ENCODE data around the gene CCNY. TPM values are rescaled to one million over a fixed set of nuclear protein-coding genes. Genes with fewer than 3 reads are reported as not detected.

CCNY gene
- total RNA-seq, 1 experiment from 2014 or later: 51.9 TPM

DNA sequence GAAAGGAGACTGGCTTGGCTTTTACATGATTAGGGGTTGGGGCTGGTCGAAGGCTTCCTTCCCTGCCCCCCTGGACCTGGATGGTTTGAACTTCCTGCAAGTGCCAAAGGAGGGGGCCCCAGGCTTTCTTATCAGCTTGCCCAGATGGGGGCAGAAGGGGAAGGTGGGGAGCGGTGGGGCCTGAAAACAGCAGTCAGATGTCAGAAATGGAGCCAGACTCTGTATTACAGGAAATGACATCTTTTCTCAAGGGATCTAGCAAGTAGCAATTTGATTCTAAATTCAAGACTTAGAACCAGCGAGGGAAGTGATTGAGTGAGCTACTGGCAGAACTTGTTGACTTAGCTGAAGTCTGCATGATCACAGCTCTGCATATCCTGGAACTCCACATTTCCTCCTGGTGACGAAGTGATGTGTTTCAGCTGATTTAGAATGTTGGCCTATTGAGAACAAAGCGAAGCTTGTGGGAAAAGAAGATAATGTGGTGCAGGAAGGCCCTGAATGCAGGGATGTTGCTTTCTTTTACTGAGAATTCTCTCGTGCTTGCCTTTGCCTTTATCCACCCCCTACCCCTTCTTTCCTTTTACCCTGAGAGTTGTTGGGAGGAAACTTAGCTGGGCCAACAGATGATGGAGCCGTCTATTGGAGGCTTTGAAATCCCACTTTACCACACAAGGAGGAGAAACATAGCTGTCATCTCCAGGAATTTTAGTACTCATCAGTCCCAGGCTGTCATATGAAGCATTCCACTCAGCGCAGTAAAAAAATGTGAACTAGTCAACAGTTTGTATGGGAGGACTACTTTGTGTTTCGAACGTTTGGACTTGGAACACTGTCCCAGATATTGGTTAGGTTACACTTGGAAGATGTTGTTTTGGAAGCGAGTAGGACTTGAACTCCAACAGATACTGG is 43.2 kb downstream of the CCNY start:
- TF ChIP-seq REST (IDR thresholded peaks at IDR 0.05; ENCODE audit: insufficient read depth in 1 of 2, low read depth in 2 of 2, low read length in 1 of 2): no peak
- no peak for TF ChIP-seq CTCF (IDR thresholded peaks at IDR 0.05)
- no peak for TF ChIP-seq TCF7L2 (IDR thresholded peaks at IDR 0.05; ENCODE audit: low read depth, low read length)
- no peak for TF ChIP-seq POLR2AphosphoS5 (IDR thresholded peaks at IDR 0.05; ENCODE audit: low read depth, low read length)
- intact Hi-C loops (cut with micrococcal nuclease; ENCODE audit: unreplicated experiment) (no loop called here), in situ Hi-C loops (cut with HindIII; ENCODE audit: low pct_unique_long_range_greater_than_20kb, low sequenced_read_pairs) (no loop called here)
- BruUV-seq (replicated peaks): no TSS peak
- Histone ChIP-seq H3K36me3 (ENCODE audit: control insufficient read depth, insufficient read depth, low read length) (no peaks in the 10 kb centered on the region), H3K27ac (ENCODE audit: low read length) (no peak overlapping the region), H3K27me3 (ENCODE audit: control insufficient read depth, insufficient read depth, low read length) (no peaks in the 10 kb centered on the region), H3K9me3 (ENCODE audit: control insufficient read depth, insufficient read depth, low read depth, low read length) (no peaks in the 10 kb centered on the region), H3K4me3 (ENCODE audit: low read depth in 2 of 2, low read length in 2 of 2) (no peak overlapping the region), H3K4me1 (ENCODE audit: control insufficient read depth, insufficient read depth, low read length) (no peaks in the 10 kb centered on the region)
- no peak for DNase-seq (ENCODE audit: low read depth, low spot score)
- CTCF ChIA-PET: no interaction called here
- POLR2A ChIA-PET: no interaction called here
- no peak for ATAC-seq

GRCh38 chr10:35382096-35382495 is 45.8 kb downstream of the CCNY start:
- in situ Hi-C loops (cut with HindIII; ENCODE audit: low pct_unique_long_range_greater_than_20kb, low sequenced_read_pairs): no loop called here
- no peak overlapping the region for H3K27ac ChIP-seq (ENCODE audit: low read length)
- ChIA-PET POLR2A (no interaction called here), CTCF (no interaction called here)
- no TSS peak for BruUV-seq (replicated peaks)
- TF ChIP-seq REST (IDR thresholded peaks at IDR 0.05; ENCODE audit: insufficient read depth in 1 of 2, low read depth in 2 of 2, low read length in 1 of 2) (no peak), POLR2AphosphoS5 (IDR thresholded peaks at IDR 0.05; ENCODE audit: low read depth, low read length) (no peak), CTCF (IDR thresholded peaks at IDR 0.05) (no peak), TCF7L2 (IDR thresholded peaks at IDR 0.05; ENCODE audit: low read depth, low read length) (no peak), SIN3A (IDR thresholded peaks at IDR 0.05; ENCODE audit: borderline replicate concordance, insufficient read depth, low read depth, low read length) (no peak)
- H3K4me1 ChIP-seq (ENCODE audit: control insufficient read depth, insufficient read depth, low read length): no peaks in the 10 kb centered on the region
- no peak overlapping the region for H3K4me3 ChIP-seq (ENCODE audit: low read depth in 2 of 2, low read length in 2 of 2)
- H3K9me3 ChIP-seq (ENCODE audit: control insufficient read depth, insufficient read depth, low read depth, low read length): no peaks in the 10 kb centered on the region
- DNase-seq (ENCODE audit: low read depth, low spot score): no peak
- H3K27me3 ChIP-seq (ENCODE audit: control insufficient read depth, insufficient read depth, low read length): no peaks in the 10 kb centered on the region
- ATAC-seq: no peak
- intact Hi-C loops (cut with micrococcal nuclease; ENCODE audit: unreplicated experiment): no loop called here
- H3K36me3 ChIP-seq (ENCODE audit: control insufficient read depth, insufficient read depth, low read length): no peaks in the 10 kb centered on the region

All from Panc1 (cell line).